SH-SY5Y (cell line): ENCODE results near the gene TRIM54.

Experiments used
- GATA2 ChIP-seq: IDR thresholded peaks from 2 replicates; pipeline ENCODE4 v1.6.1; 2011; ENCODE audit warnings: mild to moderate bottlenecking, low read depth, low read length
- GATA3 ChIP-seq: IDR thresholded peaks from 2 replicates; pipeline ENCODE4 v1.6.1; 2011; ENCODE audit warnings: low read depth, mild to moderate bottlenecking, low read length, moderate library complexity

- TF ChIP-seq GATA2 (no peak), GATA3 (no peak)
Measured at GRCh38 chr2:27353762-27354596, 71.8 kb downstream of the TRIM54 start.
